ENCODE results near the gene FPGS.

FPGS gene

GRCh38 chr9:127816728-127817127 is 14.0 kb downstream of the FPGS start:
- no peak for TF ChIP-seq CTCF (IDR thresholded peaks at IDR 0.05)
- intact Hi-C loops (cut with DNase I; ENCODE audit: low total_unique reads), result no loop called here

GRCh38 chr9:127817881-127818434 is 15.3 kb downstream of the FPGS start:
- Histone ChIP-seq H3K4me1 (no peaks in the 10 kb centered on the region), H3K27ac (no peak overlapping the region), H3K27me3 (no peaks in the 10 kb centered on the region), H3K4me3 (no peak overlapping the region), H3K36me3 (peaks cover 21 to 90% (median 84%) of the 10 kb centered on the region in 3 donors), H3K9me3 (no peaks in the 10 kb centered on the region)
- no peak for DNase-seq
- intact Hi-C loops (cut with DNase I; ENCODE audit: low total_unique reads), result no loop called here
- TF ChIP-seq CTCF (IDR thresholded peaks at IDR 0.05), result no peak

More at GRCh38 chr9:127816728-127817127, 14.0 kb downstream of the FPGS start:
- peaks cover 34 to 96% (median 96%) of the 10 kb centered on the region in 3 donors for H3K36me3 ChIP-seq
- no peaks in the 10 kb centered on the region for H3K27me3 ChIP-seq
- H3K27ac ChIP-seq, result no peak overlapping the region
- no peak for DNase-seq
- H3K4me1 ChIP-seq, result no peaks in the 10 kb centered on the region
- no peaks in the 10 kb centered on the region for H3K9me3 ChIP-seq
- no peak overlapping the region for H3K4me3 ChIP-seq

GRCh38 chr9:127818574-127818973 is 15.9 kb downstream of the FPGS start:
- DNase-seq, result no peak
- H3K9me3 ChIP-seq, result no peaks in the 10 kb centered on the region
- no peaks in the 10 kb centered on the region for H3K27me3 ChIP-seq
- peaks cover 15 to 84% (median 78%) of the 10 kb centered on the region in 3 donors for H3K36me3 ChIP-seq
- H3K27ac ChIP-seq, result no peak overlapping the region
- intact Hi-C loops (cut with DNase I; ENCODE audit: low total_unique reads), result no loop called here
- no peaks in the 10 kb centered on the region for H3K4me1 ChIP-seq
- no peak for TF ChIP-seq CTCF (IDR thresholded peaks at IDR 0.05)
- no peak overlapping the region for H3K4me3 ChIP-seq

GRCh38 chr9:127822108-127822507 is 19.4 kb downstream of the FPGS start:
- no peaks in the 10 kb centered on the region for H3K9me3 ChIP-seq
- H3K4me3 ChIP-seq, result no peak overlapping the region
- no peak overlapping the region for H3K27ac ChIP-seq
- H3K36me3 ChIP-seq, result peaks cover 0 to 79% (median 55%) of the 10 kb centered on the region in 3 donors
- H3K4me1 ChIP-seq, result peaks cover 0 to 8% (median 2%) of the 10 kb centered on the region in 4 donors
- intact Hi-C loops (cut with DNase I; ENCODE audit: low total_unique reads), result no loop called here
- H3K27me3 ChIP-seq, result no peaks in the 10 kb centered on the region
- TF ChIP-seq CTCF (IDR thresholded peaks at IDR 0.05), result no peak
- no peak for DNase-seq

- TF ChIP-seq CTCF (IDR thresholded peaks at IDR 0.05), result peak in 1 of 2 experiments; percentile 12
- DNase-seq, result no peak
- peaks cover 0 to 29% (median 14%) of the 10 kb centered on the region in 4 donors for H3K4me1 ChIP-seq
- H3K9me3 ChIP-seq, result no peaks in the 10 kb centered on the region
- intact Hi-C loops (cut with DNase I; ENCODE audit: low total_unique reads), result no loop called here
- peaks cover 0 to 45% (median 21%) of the 10 kb centered on the region in 3 donors for H3K36me3 ChIP-seq
- no peaks in the 10 kb centered on the region for H3K27me3 ChIP-seq
- peak overlapping the region in 1 of 2 donors; percentile 14 for H3K27ac ChIP-seq
- no peak overlapping the region for H3K4me3 ChIP-seq
These were observed 22.8 kb downstream of the FPGS start for GRCh38 chr9:127825319-127826051.
